Activated naive CD4-positive, alpha-beta T cell treated with anti-CD3 and anti-CD28 coated beads, Interleukin-2, amount 50 U/mL, for 24 hours (primary cell): ENCODE data around the gene CRELD2.
A peak's percentile ranks its signal among the peaks of the same experiment; 100 is the strongest.

Experiments
- H3K27ac Mint-ChIP-seq: one replicate; pipeline ENCODE4 v1.8.0; 2021; ENCODE audit warnings: mild to moderate bottlenecking, mixed read lengths
- H3K27me3 Mint-ChIP-seq: one replicate; pipeline ENCODE4 v1.8.0; 2021; ENCODE audit warnings: mixed read lengths
- H3K36me3 Mint-ChIP-seq: one replicate; pipeline ENCODE4 v1.8.0; 2021; ENCODE audit warnings: mixed read lengths
- H3K4me1 Mint-ChIP-seq: one replicate; pipeline ENCODE4 v1.8.0; 2021; ENCODE audit warnings: mixed read lengths
- H3K4me3 Mint-ChIP-seq: one replicate; pipeline ENCODE4 v1.8.0; 2021; ENCODE audit warnings: mild to moderate bottlenecking, mixed read lengths
- H3K9me3 Mint-ChIP-seq: one replicate; pipeline ENCODE4 v1.8.0; 2021; ENCODE audit warnings: mixed read lengths

Gene CRELD2

DNA sequence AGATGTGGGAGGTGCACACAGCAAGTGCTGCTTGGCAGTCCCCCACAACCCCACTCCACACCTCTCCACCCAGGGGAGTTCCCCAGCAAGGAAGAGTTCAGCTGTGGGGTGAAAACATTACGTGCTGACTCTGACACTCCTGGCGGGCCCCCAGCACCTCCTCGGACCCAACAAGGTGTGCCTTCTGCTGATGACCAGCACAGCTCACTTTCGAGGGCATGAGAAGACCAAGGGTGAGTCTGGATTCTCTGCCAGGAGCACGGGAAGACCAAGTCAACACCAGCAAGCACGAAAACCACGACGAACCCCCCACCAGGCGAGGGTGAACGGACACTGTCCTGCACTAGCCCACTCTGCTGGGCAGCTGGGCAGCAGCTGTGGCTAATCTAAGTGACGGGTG is 1.6 kb upstream of the CRELD2 start:
- H3K27ac Mint-ChIP-seq, result no peak overlapping the region
- no peaks in the 10 kb centered on the region for H3K27me3 Mint-ChIP-seq
- H3K4me3 Mint-ChIP-seq, result peak overlapping the region; percentile 90
- no peaks in the 10 kb centered on the region for H3K36me3 Mint-ChIP-seq
- peaks cover 25% of the 10 kb centered on the region for H3K4me1 Mint-ChIP-seq
- no peaks in the 10 kb centered on the region for H3K9me3 Mint-ChIP-seq

GRCh38 chr22:49918911-49919881 is 762 bp downstream of the CRELD2 start:
- H3K9me3 Mint-ChIP-seq, result no peaks in the 10 kb centered on the region
- H3K27me3 Mint-ChIP-seq, result no peaks in the 10 kb centered on the region
- H3K27ac Mint-ChIP-seq, result peak overlapping the region; percentile 41
- peak overlapping the region; percentile 82 for H3K4me3 Mint-ChIP-seq
- no peaks in the 10 kb centered on the region for H3K36me3 Mint-ChIP-seq
- peaks cover 28% of the 10 kb centered on the region for H3K4me1 Mint-ChIP-seq

- H3K27ac Mint-ChIP-seq, result no peak overlapping the region
- H3K4me1 Mint-ChIP-seq, result peaks cover 35% of the 10 kb centered on the region
- peaks cover 5% of the 10 kb centered on the region for H3K36me3 Mint-ChIP-seq
- H3K9me3 Mint-ChIP-seq, result no peaks in the 10 kb centered on the region
- no peaks in the 10 kb centered on the region for H3K27me3 Mint-ChIP-seq
- H3K4me3 Mint-ChIP-seq, result no peak overlapping the region
Measured at GRCh38 chr22:49920859-49921258, 2.4 kb downstream of the CRELD2 start.

DNA sequence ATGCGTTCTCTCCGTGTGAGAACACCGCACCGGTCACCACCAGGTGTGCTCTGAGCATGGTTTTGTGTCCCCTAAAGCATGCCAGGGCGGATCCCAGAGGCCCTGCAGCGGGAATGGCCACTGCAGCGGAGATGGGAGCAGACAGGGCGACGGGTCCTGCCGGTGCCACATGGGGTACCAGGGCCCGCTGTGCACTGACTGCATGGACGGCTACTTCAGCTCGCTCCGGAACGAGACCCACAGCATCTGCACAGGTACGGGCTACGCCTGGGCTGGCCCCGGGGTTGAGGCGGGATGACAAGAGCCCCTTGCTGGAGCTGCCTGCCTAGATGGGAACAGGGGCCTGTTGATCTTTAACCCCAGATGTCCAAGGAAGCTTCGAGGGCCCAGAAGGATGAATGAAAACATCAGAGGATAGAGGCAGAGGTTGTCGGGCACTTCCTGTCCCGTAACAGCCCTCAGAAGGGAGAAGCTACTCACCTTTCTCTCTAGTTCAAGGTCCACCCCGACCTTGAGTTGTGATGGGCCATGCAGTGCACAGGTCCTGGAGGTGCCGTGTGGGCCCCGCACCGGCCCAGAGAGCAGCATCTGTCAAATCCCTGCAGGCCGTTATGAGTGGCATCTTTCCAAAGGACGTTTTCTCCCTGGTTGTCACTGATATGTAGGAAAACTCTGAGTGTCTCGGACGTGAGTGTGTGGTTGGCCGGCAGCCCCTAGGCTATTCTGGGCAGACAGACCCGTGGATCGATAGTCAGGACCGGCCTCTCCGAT is 3.3 kb downstream of the CRELD2 start:
- H3K4me3 Mint-ChIP-seq, result peak overlapping the region; percentile 36
- no peaks in the 10 kb centered on the region for H3K27me3 Mint-ChIP-seq
- no peaks in the 10 kb centered on the region for H3K9me3 Mint-ChIP-seq
- peaks cover 35% of the 10 kb centered on the region for H3K4me1 Mint-ChIP-seq
- H3K36me3 Mint-ChIP-seq, result peaks cover 5% of the 10 kb centered on the region
- H3K27ac Mint-ChIP-seq, result no peak overlapping the region

GRCh38 chr22:49922484-49922883 is 4.0 kb downstream of the CRELD2 start:
- H3K4me1 Mint-ChIP-seq, result peaks cover 36% of the 10 kb centered on the region
- no peak overlapping the region for H3K4me3 Mint-ChIP-seq
- H3K36me3 Mint-ChIP-seq, result peaks cover 7% of the 10 kb centered on the region
- no peak overlapping the region for H3K27ac Mint-ChIP-seq
- no peaks in the 10 kb centered on the region for H3K9me3 Mint-ChIP-seq
- H3K27me3 Mint-ChIP-seq, result no peaks in the 10 kb centered on the region

GRCh38 chr22:49922926-49923325 is 4.5 kb downstream of the CRELD2 start:
- Mint-ChIP-seq H3K9me3 (no peaks in the 10 kb centered on the region), H3K27ac (no peak overlapping the region), H3K36me3 (peaks cover 7% of the 10 kb centered on the region), H3K4me1 (peaks cover 36% of the 10 kb centered on the region), H3K4me3 (no peak overlapping the region), H3K27me3 (no peaks in the 10 kb centered on the region)

- Mint-ChIP-seq H3K27ac (peak overlapping the region; percentile 24), H3K4me1 (peaks cover 36% of the 10 kb centered on the region), H3K9me3 (no peaks in the 10 kb centered on the region), H3K27me3 (no peaks in the 10 kb centered on the region), H3K36me3 (peaks cover 7% of the 10 kb centered on the region), H3K4me3 (no peak overlapping the region)
Measured at GRCh38 chr22:49923445-49923844, 5.0 kb downstream of the CRELD2 start.

GRCh38 chr22:49924113-49924833 is 5.8 kb downstream of the CRELD2 start:
- H3K4me3 Mint-ChIP-seq, result no peak overlapping the region
- H3K36me3 Mint-ChIP-seq, result peaks cover 7% of the 10 kb centered on the region
- H3K27ac Mint-ChIP-seq, result peak overlapping the region; percentile 46
- no peaks in the 10 kb centered on the region for H3K27me3 Mint-ChIP-seq
- peaks cover 36% of the 10 kb centered on the region for H3K4me1 Mint-ChIP-seq
- no peaks in the 10 kb centered on the region for H3K9me3 Mint-ChIP-seq

GRCh38 chr22:49925525-49926128 is 7.2 kb downstream of the CRELD2 start:
- peak overlapping the region; percentile 86 for H3K4me3 Mint-ChIP-seq
- peaks cover 34% of the 10 kb centered on the region for H3K4me1 Mint-ChIP-seq
- H3K36me3 Mint-ChIP-seq, result peaks cover 7% of the 10 kb centered on the region
- H3K27ac Mint-ChIP-seq, result peak overlapping the region; percentile 95
- H3K9me3 Mint-ChIP-seq, result no peaks in the 10 kb centered on the region
- H3K27me3 Mint-ChIP-seq, result no peaks in the 10 kb centered on the region

- peak overlapping the region; percentile 49 for H3K4me3 Mint-ChIP-seq
- no peaks in the 10 kb centered on the region for H3K9me3 Mint-ChIP-seq
- H3K27ac Mint-ChIP-seq, result peak overlapping the region; percentile 68
- H3K4me1 Mint-ChIP-seq, result peaks cover 46% of the 10 kb centered on the region
- no peaks in the 10 kb centered on the region for H3K27me3 Mint-ChIP-seq
- peaks cover 7% of the 10 kb centered on the region for H3K36me3 Mint-ChIP-seq
Measured at GRCh38 chr22:49926916-49927315, 8.5 kb downstream of the CRELD2 start.

DNA sequence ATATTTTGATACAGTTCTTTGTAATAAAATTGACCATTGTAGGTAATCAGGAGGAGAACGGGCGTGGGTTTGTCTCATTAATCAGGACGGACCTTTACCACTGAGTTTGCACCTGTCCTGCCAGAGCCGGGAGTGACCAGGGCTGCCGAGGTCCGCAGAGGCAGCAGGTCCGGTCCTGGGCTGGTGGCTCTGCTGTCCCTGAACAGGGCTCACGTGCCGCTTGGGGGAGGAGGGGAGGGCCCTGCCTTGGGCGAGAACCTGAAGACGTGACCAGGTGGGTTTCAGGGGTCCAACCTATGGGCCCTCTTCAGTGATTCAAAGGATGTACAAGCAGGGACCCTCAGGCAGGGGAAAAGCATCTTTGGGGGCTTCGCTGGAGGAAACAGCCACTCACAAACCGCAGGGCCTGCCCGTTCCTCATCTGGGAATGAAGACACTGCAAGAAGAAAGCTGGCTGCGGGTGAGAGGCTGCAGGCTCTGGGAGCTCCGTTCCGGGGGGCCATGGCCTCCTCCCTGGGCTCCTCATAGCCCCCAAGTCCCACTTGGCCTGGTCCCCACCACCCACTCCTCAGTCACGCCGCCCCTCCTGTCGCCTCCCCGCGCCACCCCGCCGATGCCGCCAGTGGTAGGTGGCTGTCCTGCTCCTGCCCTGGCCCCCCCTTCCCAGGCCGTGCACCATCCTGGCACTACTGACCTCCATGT is 9.2 kb downstream of the CRELD2 start:
- no peak overlapping the region for H3K27ac Mint-ChIP-seq
- peaks cover 44% of the 10 kb centered on the region for H3K4me1 Mint-ChIP-seq
- H3K36me3 Mint-ChIP-seq, result peaks cover 7% of the 10 kb centered on the region
- no peaks in the 10 kb centered on the region for H3K27me3 Mint-ChIP-seq
- peak overlapping the region; percentile 49 for H3K4me3 Mint-ChIP-seq
- H3K9me3 Mint-ChIP-seq, result no peaks in the 10 kb centered on the region

- peaks cover 49% of the 10 kb centered on the region for H3K4me1 Mint-ChIP-seq
- H3K27me3 Mint-ChIP-seq, result no peaks in the 10 kb centered on the region
- H3K9me3 Mint-ChIP-seq, result no peaks in the 10 kb centered on the region
- H3K4me3 Mint-ChIP-seq, result no peak overlapping the region
- peaks cover 7% of the 10 kb centered on the region for H3K36me3 Mint-ChIP-seq
- no peak overlapping the region for H3K27ac Mint-ChIP-seq
Measured at GRCh38 chr22:49928185-49928495, 9.7 kb downstream of the CRELD2 start.

- no peaks in the 10 kb centered on the region for H3K27me3 Mint-ChIP-seq
- H3K9me3 Mint-ChIP-seq, result no peaks in the 10 kb centered on the region
- peaks cover 7% of the 10 kb centered on the region for H3K36me3 Mint-ChIP-seq
- H3K4me1 Mint-ChIP-seq, result peaks cover 52% of the 10 kb centered on the region
- no peak overlapping the region for H3K4me3 Mint-ChIP-seq
- H3K27ac Mint-ChIP-seq, result no peak overlapping the region
Measured at GRCh38 chr22:49928555-49929210, 10.2 kb downstream of the CRELD2 start.

- no peaks in the 10 kb centered on the region for H3K9me3 Mint-ChIP-seq
- H3K27me3 Mint-ChIP-seq, result no peaks in the 10 kb centered on the region
- peak overlapping the region; percentile 47 for H3K4me3 Mint-ChIP-seq
- no peak overlapping the region for H3K27ac Mint-ChIP-seq
- peaks cover 7% of the 10 kb centered on the region for H3K36me3 Mint-ChIP-seq
- H3K4me1 Mint-ChIP-seq, result peaks cover 52% of the 10 kb centered on the region
Measured at GRCh38 chr22:49929211-49929979, 11.0 kb downstream of the CRELD2 start.
